NCI-H2227 (cell line): ENCODE results near the gene C1orf122.
A peak's percentile ranks its signal among the peaks of the same experiment; 100 is the strongest.

Experiments used
- DNase-seq: peaks from one replicate; lab custom pipeline; 2025; ENCODE audit not compliant: unreplicated experiment; lab: John Stamatoyannopoulos, UW

C1orf122 gene

GRCh38 chr1:37797750-37798345 lies 9.7 kb upstream of the C1orf122 start:
- no peak for DNase-seq

- DNase-seq = no peak
Measured at GRCh38 chr1:37802439-37802838, 5.2 kb upstream of the C1orf122 start.

GRCh38 chr1:37807220-37807554 lies 403 bp upstream of the C1orf122 start:
- no peak for DNase-seq

GRCh38 chr1:37808369-37809319 lies 1.1 kb downstream of the C1orf122 start:
- DNase-seq = peak; percentile 90

- DNase-seq = no peak
Measured at GRCh38 chr1:37809942-37810341, 2.4 kb downstream of the C1orf122 start.

- DNase-seq = peak; percentile 90
Measured at GRCh38 chr1:37811027-37811655, 3.6 kb downstream of the C1orf122 start.

- no peak for DNase-seq
Measured at GRCh38 chr1:37813529-37814145, 6.0 kb downstream of the C1orf122 start.

- no peak for DNase-seq
Measured at GRCh38 chr1:37814252-37814651, 6.7 kb downstream of the C1orf122 start.

GRCh38 chr1:37817481-37817880 lies 9.9 kb downstream of the C1orf122 start:
- peak; percentile 10 for DNase-seq

- DNase-seq = no peak
Measured at GRCh38 chr1:37821481-37821880, 13.9 kb downstream of the C1orf122 start.

GRCh38 chr1:37822906-37823815 lies 15.6 kb downstream of the C1orf122 start:
- DNase-seq = no peak

GRCh38 chr1:37824001-37824400 lies 16.4 kb downstream of the C1orf122 start:
- no peak for DNase-seq

- DNase-seq = no peak
Measured at GRCh38 chr1:37825506-37825905, 17.9 kb downstream of the C1orf122 start.

GRCh38 chr1:37828410-37829074 lies 21.0 kb downstream of the C1orf122 start:
- no peak for DNase-seq

GRCh38 chr1:37831109-37831508 lies 23.5 kb downstream of the C1orf122 start:
- no peak for DNase-seq

- DNase-seq = no peak
Measured at GRCh38 chr1:37831809-37832208, 24.2 kb downstream of the C1orf122 start.

- no peak for DNase-seq
Measured at GRCh38 chr1:37836788-37837187, 29.2 kb downstream of the C1orf122 start.

- DNase-seq = no peak
Measured at GRCh38 chr1:37839676-37840075, 32.1 kb downstream of the C1orf122 start.

GRCh38 chr1:37840711-37841110 lies 33.1 kb downstream of the C1orf122 start:
- DNase-seq = no peak

- DNase-seq = no peak
Measured at GRCh38 chr1:37841652-37842051, 34.1 kb downstream of the C1orf122 start.
